ENCODE data around the gene LYL1.
A peak's percentile ranks its signal among the peaks of the same experiment; 100 is the strongest.
"Not testable (repeated sequence)": the region's sequence is repeated elsewhere in the genome, so short reads cannot be mapped to it uniquely, and the experiment has no call there.

LYL1 gene

DNA sequence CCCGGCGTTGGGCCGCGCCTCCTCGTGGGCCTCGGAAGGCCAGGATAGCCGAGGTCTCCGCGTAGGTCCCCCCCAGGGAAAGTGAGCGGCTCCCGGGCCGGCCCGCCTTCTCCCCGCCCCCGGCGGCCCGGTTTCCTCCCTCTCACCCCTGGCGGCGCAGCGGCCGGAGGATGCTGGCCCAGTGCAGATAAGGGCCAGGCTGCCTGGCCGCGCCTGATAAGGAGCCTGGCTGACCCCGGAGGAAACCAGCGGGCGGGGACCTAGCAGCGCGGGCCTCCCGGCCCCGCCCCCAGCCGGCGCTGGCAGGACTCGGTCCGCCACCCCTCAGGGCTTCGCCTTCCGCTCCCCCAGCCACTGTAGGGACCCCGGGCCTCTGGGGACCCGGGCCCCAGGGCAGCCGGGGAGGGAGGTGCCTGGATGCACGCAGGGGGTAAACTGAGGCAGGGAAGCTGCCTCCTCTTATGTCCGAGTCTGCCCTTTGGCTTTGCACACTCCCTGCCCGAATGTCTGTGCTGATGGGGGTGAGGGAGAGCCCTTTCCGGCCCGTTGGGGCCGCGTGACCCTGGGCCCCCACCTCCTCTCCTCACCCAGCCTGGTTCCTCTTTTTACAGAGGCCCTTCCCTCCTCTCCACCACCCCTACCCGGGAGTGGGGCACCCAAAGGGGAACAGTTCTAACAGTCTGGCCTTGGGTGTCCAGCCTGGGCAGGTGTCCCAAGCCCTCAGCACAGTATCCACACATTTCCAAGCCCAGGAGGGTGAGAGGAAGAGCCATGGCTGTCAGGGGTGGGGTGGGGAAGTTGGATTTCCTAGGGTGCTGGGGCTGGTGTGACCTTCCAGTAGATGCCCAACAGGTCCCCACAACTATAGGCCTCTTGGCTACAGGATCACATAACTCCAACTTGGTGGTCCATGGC is at the start of gene LYL1:
LYL1 (minus strand) TSS at position 193 of the 915 bp plus-strand sequence. CDS start 1,687 bp downstream, outside the sequence.
- Histone ChIP-seq H3K27ac (ENCODE audit: low read length) (peak within 1 kb of the TSS; percentile 56), H3K36me3 (ENCODE audit: control insufficient read depth in 1 of 2, insufficient read depth in 2 of 2, low read length in 2 of 2) (peaks cover 0 to 6% of the 10 kb centered on the region in 2 donors), H3K4me1 (ENCODE audit: control insufficient read depth in 1 of 2, insufficient read depth in 2 of 2, low read length in 2 of 2) (peaks cover 9 to 38% of the 10 kb centered on the region in 2 donors), H3K9me3 (ENCODE audit: control insufficient read depth in 1 of 2, low read length in 2 of 2) (no peaks in the 10 kb centered on the region), H3K27me3 (ENCODE audit: low read depth, low read length) (no peaks in the 10 kb centered on the region), H3K4me3 (ENCODE audit: low read depth in 1 of 2, low read length in 2 of 2) (peak within 1 kb of the TSS; percentile 53 to 65)

DNA sequence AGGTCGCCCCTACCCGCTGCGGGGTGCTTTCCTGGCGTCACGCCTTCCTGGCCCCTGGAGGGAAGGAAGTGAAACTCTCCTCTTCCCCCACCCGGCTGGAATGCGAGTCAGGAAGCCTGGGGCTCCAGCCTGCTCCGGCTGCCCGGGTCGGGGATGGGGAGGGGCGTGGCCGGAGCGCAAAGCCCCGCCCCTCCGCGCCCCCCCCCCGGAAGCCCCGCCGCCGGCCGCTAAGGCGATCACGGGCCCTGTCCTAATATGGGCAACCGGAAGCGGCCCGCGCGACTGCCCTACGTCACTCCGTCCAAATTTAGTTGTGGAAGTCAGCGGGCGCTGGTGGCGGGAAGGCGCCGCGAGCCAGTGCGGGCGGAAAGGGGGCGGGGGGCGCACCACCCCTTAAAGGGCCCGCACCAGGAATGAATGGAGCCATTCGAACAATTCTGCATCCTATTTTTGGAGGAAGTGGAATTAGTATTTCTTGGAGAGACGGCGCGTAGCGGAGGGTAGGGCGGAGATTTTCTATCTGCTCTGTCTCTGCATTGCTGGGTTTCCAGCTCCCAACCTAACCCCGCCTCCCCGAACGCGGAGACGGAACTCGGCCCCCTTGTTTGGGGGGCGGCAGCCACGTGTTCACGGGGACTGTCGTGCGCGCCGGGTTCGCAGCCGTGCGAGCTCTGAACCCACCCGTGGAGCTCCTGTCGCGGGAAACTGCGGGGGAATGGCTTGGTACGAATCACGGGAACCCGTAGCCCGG is 49.1 kb upstream of the LYL1 start:
- H3K4me3 ChIP-seq (ENCODE audit: low read depth in 1 of 2, low read length in 2 of 2) = peak overlapping the region; percentile 82 to 97
- peaks cover 0 to 19% of the 10 kb centered on the region in 2 donors for H3K4me1 ChIP-seq (ENCODE audit: control insufficient read depth in 1 of 2, insufficient read depth in 2 of 2, low read length in 2 of 2)
- H3K9me3 ChIP-seq (ENCODE audit: control insufficient read depth in 1 of 2, low read length in 2 of 2) = no peaks in the 10 kb centered on the region
- peaks cover 0 to 8% of the 10 kb centered on the region in 2 donors for H3K36me3 ChIP-seq (ENCODE audit: control insufficient read depth in 1 of 2, insufficient read depth in 2 of 2, low read length in 2 of 2)
- H3K27me3 ChIP-seq (ENCODE audit: low read depth, low read length) = no peaks in the 10 kb centered on the region
- peak overlapping the region; percentile 100 for H3K27ac ChIP-seq (ENCODE audit: low read length)

DNA sequence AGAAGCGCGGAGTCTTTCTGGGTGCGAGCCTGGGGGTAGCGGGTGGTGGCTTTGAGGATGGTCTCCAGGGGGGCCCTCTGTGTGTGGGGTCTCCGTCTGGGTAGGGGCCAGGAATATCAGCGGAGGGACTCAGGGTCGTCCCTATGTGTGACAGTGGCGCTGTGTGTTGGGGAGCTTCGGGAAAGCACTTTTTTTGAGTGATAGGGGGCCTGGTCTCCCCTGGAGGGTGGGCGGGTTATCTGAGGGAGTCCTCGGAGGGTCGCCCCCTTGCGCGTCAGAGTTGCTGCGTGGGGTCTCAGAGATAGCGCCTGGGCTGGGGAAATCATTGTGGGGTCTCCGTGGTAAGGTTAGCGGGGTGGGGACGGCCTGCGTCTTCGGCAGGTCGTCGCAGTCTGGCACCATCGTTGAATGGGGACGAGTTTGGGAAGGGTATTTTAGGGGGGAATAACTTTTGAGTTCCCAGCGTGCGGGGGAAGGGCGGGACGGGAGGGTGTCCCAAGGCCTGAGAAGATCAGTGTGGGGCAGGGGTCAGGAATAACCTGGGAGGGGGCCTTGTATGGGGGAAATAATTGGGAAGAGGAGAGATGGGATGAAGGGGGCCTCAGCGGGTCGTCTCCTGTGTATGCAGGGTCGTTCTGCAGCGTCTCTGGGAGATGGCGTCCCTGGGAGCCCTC is 48.4 kb upstream of the LYL1 start:
- peaks cover 0 to 16% of the 10 kb centered on the region in 2 donors for H3K4me1 ChIP-seq (ENCODE audit: control insufficient read depth in 1 of 2, insufficient read depth in 2 of 2, low read length in 2 of 2)
- no peaks in the 10 kb centered on the region for H3K9me3 ChIP-seq (ENCODE audit: control insufficient read depth in 1 of 2, low read length in 2 of 2)
- H3K4me3 ChIP-seq (ENCODE audit: low read depth in 1 of 2, low read length in 2 of 2) = peak overlapping the region; percentile 82 to 97
- peak overlapping the region; percentile 100 for H3K27ac ChIP-seq (ENCODE audit: low read length)
- no peaks in the 10 kb centered on the region for H3K27me3 ChIP-seq (ENCODE audit: low read depth, low read length)
- H3K36me3 ChIP-seq (ENCODE audit: control insufficient read depth in 1 of 2, insufficient read depth in 2 of 2, low read length in 2 of 2) = peaks cover 0 to 8% of the 10 kb centered on the region in 2 donors

DNA sequence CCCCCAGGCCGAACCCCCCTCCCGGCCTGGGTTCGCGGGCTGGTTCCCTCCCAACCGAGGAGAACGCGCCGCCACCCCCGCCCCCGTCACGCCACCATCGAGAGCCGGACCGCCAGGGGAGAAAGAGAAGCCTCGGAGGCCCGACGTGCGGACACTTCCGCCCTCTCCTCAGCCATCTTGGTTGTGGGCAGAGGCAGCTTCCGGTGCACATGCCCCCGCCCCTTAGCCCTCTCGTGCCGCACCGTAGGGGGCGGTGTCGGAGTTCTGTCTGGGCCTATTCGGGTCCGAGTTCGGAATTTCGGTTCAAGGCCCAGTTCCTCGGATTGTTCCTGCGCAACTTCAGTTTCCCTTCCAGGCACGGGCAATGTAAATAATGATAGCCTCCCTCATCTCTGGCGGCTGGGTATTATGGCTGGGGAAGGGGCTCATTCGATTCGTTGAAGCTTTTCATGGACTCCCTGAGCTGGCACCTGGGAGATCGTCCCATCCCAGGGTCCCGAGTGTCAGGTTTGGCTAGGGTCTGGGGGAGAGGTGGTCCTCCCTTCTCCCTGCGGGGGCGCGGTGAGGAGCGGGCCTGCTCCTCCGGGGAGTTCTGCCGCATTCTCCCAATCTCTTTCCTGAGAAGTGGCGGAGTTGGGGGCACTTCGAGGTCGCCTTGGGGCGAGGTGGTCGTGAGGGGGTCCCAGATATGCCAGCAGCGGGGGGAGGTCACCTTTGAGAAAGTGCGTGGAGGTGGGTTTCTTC is 47.7 kb upstream of the LYL1 start, which contains the start of the genes IER2 and STX10:
IER2 (plus strand) TSS at position 225 of the 744 bp plus-strand sequence. CDS start 2,776 bp downstream, outside the sequence.
STX10 (minus strand) TSS at position 189 of the 744 bp plus-strand sequence. CDS start 202 bp downstream, outside the sequence.
- Histone ChIP-seq H3K27me3 (ENCODE audit: low read depth, low read length) (no peaks in the 10 kb centered on the region), H3K4me3 (ENCODE audit: low read depth in 1 of 2, low read length in 2 of 2) (peak within 1 kb of the TSS; percentile 82 to 97), H3K4me1 (ENCODE audit: control insufficient read depth in 1 of 2, insufficient read depth in 2 of 2, low read length in 2 of 2) (peaks cover 0 to 13% of the 10 kb centered on the region in 2 donors), H3K27ac (ENCODE audit: low read length) (peak within 1 kb of the TSS; percentile 100), H3K9me3 (ENCODE audit: control insufficient read depth in 1 of 2, low read length in 2 of 2) (no peaks in the 10 kb centered on the region), H3K36me3 (ENCODE audit: control insufficient read depth in 1 of 2, insufficient read depth in 2 of 2, low read length in 2 of 2) (peaks cover 0 to 10% of the 10 kb centered on the region in 2 donors)

DNA sequence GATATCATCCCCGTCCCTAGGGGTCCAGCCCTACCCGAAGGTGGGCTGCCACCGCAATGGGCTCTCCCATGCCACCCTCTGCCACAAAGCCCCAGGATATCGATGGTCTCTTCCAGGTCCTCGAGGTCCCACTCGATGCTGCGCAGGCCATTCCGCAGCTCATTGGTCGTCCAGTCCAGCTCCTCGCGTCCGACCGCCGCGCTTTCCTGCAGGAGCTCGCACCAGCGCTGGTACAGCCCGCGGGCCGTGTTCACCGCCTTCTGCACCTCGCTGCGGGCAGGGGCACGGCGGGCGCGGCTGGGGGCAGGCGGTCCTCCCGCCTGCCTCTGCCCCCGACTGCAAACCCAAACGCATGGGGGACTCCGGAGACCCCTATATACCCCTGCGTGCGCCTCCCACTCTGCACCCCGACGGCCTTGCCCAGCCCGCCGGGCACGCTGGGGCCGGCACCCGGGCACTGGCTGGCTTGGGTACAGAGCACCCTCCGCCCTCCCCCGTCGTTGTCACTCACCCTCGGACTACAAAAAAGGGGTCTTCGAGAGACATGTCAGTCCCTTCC is 47.0 kb upstream of the LYL1 start:
- peaks cover 0 to 9% of the 10 kb centered on the region in 2 donors for H3K4me1 ChIP-seq (ENCODE audit: control insufficient read depth in 1 of 2, insufficient read depth in 2 of 2, low read length in 2 of 2)
- peaks cover 0 to 16% of the 10 kb centered on the region in 2 donors for H3K36me3 ChIP-seq (ENCODE audit: control insufficient read depth in 1 of 2, insufficient read depth in 2 of 2, low read length in 2 of 2)
- H3K9me3 ChIP-seq (ENCODE audit: control insufficient read depth in 1 of 2, low read length in 2 of 2) = no peaks in the 10 kb centered on the region
- H3K27me3 ChIP-seq (ENCODE audit: low read depth, low read length) = no peaks in the 10 kb centered on the region
- peak overlapping the region; percentile 82 to 97 for H3K4me3 ChIP-seq (ENCODE audit: low read depth in 1 of 2, low read length in 2 of 2)
- H3K27ac ChIP-seq (ENCODE audit: low read length) = peak overlapping the region; percentile 100

DNA sequence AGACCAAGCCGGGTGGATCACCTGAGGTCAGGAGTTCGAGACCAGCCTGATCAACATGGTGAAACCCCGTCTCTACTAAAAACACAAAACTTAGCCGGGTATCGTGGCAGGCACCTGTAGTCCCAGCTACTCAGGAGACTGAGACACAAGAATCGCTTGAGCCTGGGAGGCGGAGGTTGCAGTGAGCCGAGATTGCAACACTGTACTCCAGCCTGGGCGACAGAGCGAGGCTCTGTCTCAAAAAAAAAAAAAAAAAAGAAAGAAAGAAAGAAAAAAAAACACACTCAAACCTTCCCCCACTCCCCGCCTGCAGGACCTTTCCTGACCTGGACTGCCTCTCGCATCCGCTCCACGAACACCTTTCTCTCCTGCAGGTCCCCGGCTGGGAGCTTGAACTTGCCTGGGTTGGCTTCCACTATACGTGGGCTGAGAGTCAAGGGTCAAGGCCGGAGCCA is 46.5 kb upstream of the LYL1 start:
- Histone ChIP-seq H3K36me3 (ENCODE audit: control insufficient read depth in 1 of 2, insufficient read depth in 2 of 2, low read length in 2 of 2) (peaks cover 5 to 21% of the 10 kb centered on the region in 2 donors), H3K4me3 (ENCODE audit: low read depth in 1 of 2, low read length in 2 of 2) (peak overlapping the region; percentile 82 to 97)
- H3K27ac ChIP-seq (ENCODE audit: low read length); H3K27me3 ChIP-seq (ENCODE audit: low read depth, low read length); H3K4me1 ChIP-seq (ENCODE audit: control insufficient read depth in 1 of 2, insufficient read depth in 2 of 2, low read length in 2 of 2); H3K9me3 ChIP-seq (ENCODE audit: control insufficient read depth in 1 of 2, low read length in 2 of 2): not testable (repeated sequence)

DNA sequence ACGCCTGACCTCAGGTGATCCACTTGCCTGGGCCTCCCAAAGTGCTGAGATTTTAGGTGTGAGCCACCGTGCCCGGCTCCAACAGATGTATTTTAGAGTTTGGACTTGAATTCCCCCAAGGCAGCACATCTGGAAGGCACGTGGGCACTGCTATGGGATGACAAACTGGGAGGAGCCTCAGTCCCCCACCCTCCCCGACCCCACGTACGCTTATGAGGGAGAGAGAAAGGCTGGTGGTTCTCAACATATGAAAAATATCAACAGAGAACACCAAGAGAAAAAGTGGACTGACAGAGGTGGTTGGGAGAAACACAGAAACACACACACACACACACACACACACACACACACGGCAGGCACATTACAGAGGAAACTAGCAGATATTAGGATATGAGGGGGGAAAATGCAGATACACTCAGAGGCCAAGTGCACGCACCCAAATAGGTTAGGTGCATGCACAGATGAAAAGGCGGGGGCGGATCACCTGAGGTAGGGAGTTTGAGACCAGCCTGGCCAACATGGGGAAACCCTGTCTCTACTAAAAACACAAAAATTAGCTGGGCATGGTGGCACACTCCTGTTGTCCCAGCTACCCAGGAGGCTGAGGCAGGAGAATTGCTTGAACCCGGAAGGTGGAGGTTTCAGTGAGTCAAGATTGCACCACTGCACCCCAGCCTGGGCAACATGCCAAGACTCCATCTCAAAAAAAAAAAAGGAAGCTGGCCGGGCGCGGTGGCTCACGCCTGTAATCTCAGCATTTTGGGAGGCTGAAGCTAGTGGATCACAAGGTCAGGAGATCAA is 44.3 kb upstream of the LYL1 start:
- no peaks in the 10 kb centered on the region for H3K9me3 ChIP-seq (ENCODE audit: control insufficient read depth in 1 of 2, low read length in 2 of 2)
- peaks cover 7 to 23% of the 10 kb centered on the region in 2 donors for H3K36me3 ChIP-seq (ENCODE audit: control insufficient read depth in 1 of 2, insufficient read depth in 2 of 2, low read length in 2 of 2)
- H3K4me1 ChIP-seq (ENCODE audit: control insufficient read depth in 1 of 2, insufficient read depth in 2 of 2, low read length in 2 of 2) = peaks cover 0 to 9% of the 10 kb centered on the region in 2 donors
- no peak overlapping the region for H3K27ac ChIP-seq (ENCODE audit: low read length)
- H3K4me3 ChIP-seq (ENCODE audit: low read depth in 1 of 2, low read length in 2 of 2) = no peak overlapping the region
- no peaks in the 10 kb centered on the region for H3K27me3 ChIP-seq (ENCODE audit: low read depth, low read length)

DNA sequence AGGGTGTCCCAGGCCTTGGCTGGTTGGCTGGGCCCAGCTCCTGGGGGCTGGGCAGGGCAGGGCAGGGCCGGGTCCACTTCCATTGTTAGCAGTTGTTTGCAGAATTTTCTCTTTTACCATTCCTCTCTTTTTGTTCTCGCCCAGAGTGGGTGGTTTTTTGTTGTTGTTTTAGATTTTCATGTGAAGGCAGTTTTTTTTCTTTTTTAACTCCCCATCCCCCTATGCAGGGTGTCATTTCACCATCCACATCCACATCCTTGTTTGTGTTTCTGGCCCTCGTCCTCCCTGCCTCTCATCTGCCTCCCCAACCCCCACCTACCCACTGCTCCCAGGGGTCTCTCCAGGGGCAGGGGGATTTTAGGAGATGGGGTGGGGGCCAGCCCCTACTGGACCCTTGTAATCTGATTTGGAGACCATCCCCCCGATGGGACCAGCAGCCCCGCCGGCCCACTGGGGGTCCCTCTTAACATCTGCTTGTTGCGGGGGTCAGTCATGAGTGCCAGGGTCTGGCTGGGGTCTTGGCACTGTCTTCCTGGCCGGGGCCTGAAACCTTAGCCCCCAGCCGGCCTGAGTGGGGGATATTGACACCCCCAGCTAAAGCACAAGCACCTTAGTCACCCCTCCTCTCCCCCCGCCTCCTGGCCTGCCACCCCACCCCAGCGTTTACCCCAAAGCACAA is 37.1 kb upstream of the LYL1 start:
- Histone ChIP-seq H3K27me3 (ENCODE audit: low read depth, low read length) (no peaks in the 10 kb centered on the region), H3K4me3 (ENCODE audit: low read depth in 1 of 2, low read length in 2 of 2) (no peak overlapping the region), H3K36me3 (ENCODE audit: control insufficient read depth in 1 of 2, insufficient read depth in 2 of 2, low read length in 2 of 2) (peaks cover 7 to 50% of the 10 kb centered on the region in 2 donors), H3K4me1 (ENCODE audit: control insufficient read depth in 1 of 2, insufficient read depth in 2 of 2, low read length in 2 of 2) (no peaks in the 10 kb centered on the region), H3K9me3 (ENCODE audit: control insufficient read depth in 1 of 2, low read length in 2 of 2) (no peaks in the 10 kb centered on the region), H3K27ac (ENCODE audit: low read length) (no peak overlapping the region)

DNA sequence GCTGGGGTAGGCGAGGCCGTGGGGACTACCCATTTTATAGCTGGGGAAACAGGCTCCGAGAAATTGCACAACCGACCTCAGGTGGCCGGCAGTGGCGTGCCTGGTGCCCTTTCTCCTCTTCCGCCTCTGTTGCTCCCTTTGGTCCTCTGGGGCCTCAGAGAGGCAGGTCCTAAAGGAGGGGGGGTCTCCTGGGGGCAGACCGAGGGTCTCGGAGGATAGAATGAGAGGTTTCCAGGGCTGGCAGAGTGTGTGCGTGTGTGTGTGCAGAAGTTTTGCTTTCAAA is 36.2 kb upstream of the LYL1 start:
- no peaks in the 10 kb centered on the region for H3K9me3 ChIP-seq (ENCODE audit: control insufficient read depth in 1 of 2, low read length in 2 of 2)
- no peak overlapping the region for H3K27ac ChIP-seq (ENCODE audit: low read length)
- H3K36me3 ChIP-seq (ENCODE audit: control insufficient read depth in 1 of 2, insufficient read depth in 2 of 2, low read length in 2 of 2) = peaks cover 0 to 41% of the 10 kb centered on the region in 2 donors
- no peaks in the 10 kb centered on the region for H3K27me3 ChIP-seq (ENCODE audit: low read depth, low read length)
- no peak overlapping the region for H3K4me3 ChIP-seq (ENCODE audit: low read depth in 1 of 2, low read length in 2 of 2)
- no peaks in the 10 kb centered on the region for H3K4me1 ChIP-seq (ENCODE audit: control insufficient read depth in 1 of 2, insufficient read depth in 2 of 2, low read length in 2 of 2)

All from muscle layer of duodenum (tissue), 2 donors.